ENCODE measurements around the gene DDX1.

The DDX1 gene

GRCh38 chr2:15595342-15595905 lies 3.8 kb downstream of the DDX1 start:
- no peak for TF ChIP-seq MYC (IDR thresholded peaks at IDR 0.05; ENCODE audit: low read depth, low read length)
- no peak for TF ChIP-seq MAX (IDR thresholded peaks at IDR 0.05; ENCODE audit: low read depth, low read length)
- TF ChIP-seq POLR2A (IDR thresholded peaks at IDR 0.05; ENCODE audit: extremely low read depth, insufficient read length) = no peak
- TF ChIP-seq CTCF (IDR thresholded peaks at IDR 0.05; ENCODE audit: low read depth, low read length) = no peak
- no peak overlapping the region for H3K4me3 ChIP-seq (ENCODE audit: low read depth, low read length)
- DNase-seq (ENCODE audit: low read depth) = no peak

GRCh38 chr2:15595936-15596335 lies 4.3 kb downstream of the DDX1 start:
- no peak for TF ChIP-seq MAX (IDR thresholded peaks at IDR 0.05; ENCODE audit: low read depth, low read length)
- TF ChIP-seq CTCF (IDR thresholded peaks at IDR 0.05; ENCODE audit: low read depth, low read length) = no peak
- TF ChIP-seq POLR2A (IDR thresholded peaks at IDR 0.05; ENCODE audit: extremely low read depth, insufficient read length) = no peak
- TF ChIP-seq MYC (IDR thresholded peaks at IDR 0.05; ENCODE audit: low read depth, low read length) = no peak
- no peak overlapping the region for H3K4me3 ChIP-seq (ENCODE audit: low read depth, low read length)
- DNase-seq (ENCODE audit: low read depth) = no peak

GRCh38 chr2:15596350-15596749 lies 4.7 kb downstream of the DDX1 start:
- TF ChIP-seq MYC (IDR thresholded peaks at IDR 0.05; ENCODE audit: low read depth, low read length) (no peak), POLR2A (IDR thresholded peaks at IDR 0.05; ENCODE audit: extremely low read depth, insufficient read length) (no peak), MAX (IDR thresholded peaks at IDR 0.05; ENCODE audit: low read depth, low read length) (no peak), CTCF (IDR thresholded peaks at IDR 0.05; ENCODE audit: low read depth, low read length) (no peak)
- no peak for DNase-seq (ENCODE audit: low read depth)
- H3K4me3 ChIP-seq (ENCODE audit: low read depth, low read length) = no peak overlapping the region

GRCh38 chr2:15596968-15597367 lies 5.3 kb downstream of the DDX1 start:
- H3K4me3 ChIP-seq (ENCODE audit: low read depth, low read length) = no peak overlapping the region
- no peak for DNase-seq (ENCODE audit: low read depth)
- TF ChIP-seq POLR2A (IDR thresholded peaks at IDR 0.05; ENCODE audit: extremely low read depth, insufficient read length) = no peak
- no peak for TF ChIP-seq CTCF (IDR thresholded peaks at IDR 0.05; ENCODE audit: low read depth, low read length)
- no peak for TF ChIP-seq MYC (IDR thresholded peaks at IDR 0.05; ENCODE audit: low read depth, low read length)
- no peak for TF ChIP-seq MAX (IDR thresholded peaks at IDR 0.05; ENCODE audit: low read depth, low read length)

- DNase-seq (ENCODE audit: low read depth) = no peak
- H3K4me3 ChIP-seq (ENCODE audit: low read depth, low read length) = no peak overlapping the region
- no peak for TF ChIP-seq MAX (IDR thresholded peaks at IDR 0.05; ENCODE audit: low read depth, low read length)
- no peak for TF ChIP-seq CTCF (IDR thresholded peaks at IDR 0.05; ENCODE audit: low read depth, low read length)
- no peak for TF ChIP-seq POLR2A (IDR thresholded peaks at IDR 0.05; ENCODE audit: extremely low read depth, insufficient read length)
- no peak for TF ChIP-seq MYC (IDR thresholded peaks at IDR 0.05; ENCODE audit: low read depth, low read length)
Observed at GRCh38 chr2:15599994-15600393, 8.3 kb downstream of the DDX1 start.
